Endothelial cell of umbilical vein (primary cell): Measurements from ENCODE around the gene POLR2B. TPM values are rescaled to one million over a fixed set of nuclear protein-coding genes. Genes with fewer than 3 reads are reported as not detected.

Source experiments
- BruUV-seq: library from RNA; stranded (reverse); fragments of 400-500 nt; replicated peaks from 2 replicates; lab custom pipeline; 2021; lab: Mats Ljungman, UMichigan
- CTCF ChIA-PET: fragments of 300-600, 350-600 bp; sonication (Branson Sonifier 250); formaldehyde crosslinking; loops from one replicate; lab custom pipeline; 2021; ENCODE audit warnings: antibody characterized with exemption, inconsistent platforms; lab: Charles Lee
- POLR2A ChIA-PET: fragments of 300-600, 350-600 bp; sonication (Branson Sonifier 250); formaldehyde crosslinking; loops from one replicate; lab custom pipeline; 2021; ENCODE audit warnings: antibody characterized with exemption, inconsistent platforms; lab: Charles Lee
- DNase-seq: peaks from one replicate; pipeline ENCODE4 v3.0.0-alpha.2; 2011; ENCODE audit warnings: low read depth, low spot score
- FAIRE-seq: peaks from 2 replicates; lab custom pipeline; 2011; peaks lifted over from hg19 to GRCh38; lab: Jason Lieb, UNC
- H2AFZ ChIP-seq: 2 replicates; pipeline ENCODE4 v1.6.0; 2012; ENCODE audit warnings: low read depth, low read length, control low read depth, inconsistent platforms
- H3K27ac ChIP-seq: 2 replicates; pipeline ENCODE4 v1.5.1; 2011; ENCODE audit warnings: low read depth, mild to moderate bottlenecking, control low read depth, low read length, moderate library complexity; ENCODE audit not compliant: insufficient read depth
- H3K27me3 ChIP-seq, 2 experiments: 2 replicates each; pipeline versions ENCODE4 v1.6.0 to v1.6.1; 2011; ENCODE audit warnings: low read length in 2 of 2, mixed read lengths in 1 of 2; ENCODE audit not compliant: control insufficient read depth in 2 of 2, insufficient read depth in 2 of 2
- H3K36me3 ChIP-seq, 2 experiments: 2 replicates in 1 of 2; 3 replicates in 1 of 2; pipeline ENCODE4 v1.5.1; 2011; ENCODE audit warnings: low read length in 2 of 2, mild to moderate bottlenecking in 1 of 2, moderate library complexity in 1 of 2; ENCODE audit not compliant: control insufficient read depth in 2 of 2, insufficient read depth in 2 of 2; ENCODE audit errors: extremely low read depth in 1 of 2
- H3K4me1 ChIP-seq: 3 replicates; pipeline ENCODE4 v1.5.1; 2011; ENCODE audit warnings: mild to moderate bottlenecking, low read length; ENCODE audit not compliant: control insufficient read depth, insufficient read depth; ENCODE audit errors: extremely low read depth
- H3K4me2 ChIP-seq: 2 replicates; pipeline ENCODE4 v1.6.1; 2011; ENCODE audit warnings: low read length, control low read depth, mixed read lengths; ENCODE audit not compliant: insufficient read depth
- H3K4me3 ChIP-seq, 3 experiments: fragments of 200-600 bp in 1 of 3; sonication (generic), shearing (Covaris generic) in 1 of 3; replicated peaks in 1 of 3; 2 replicates each; pipeline ENCODE4 v1.5.1; 2011 to 2016; ENCODE audit warnings: control low read depth in 3 of 3, low read length in 3 of 3, mild to moderate bottlenecking in 2 of 3, inconsistent platforms in 1 of 3, low read depth in 1 of 3, moderate library complexity in 1 of 3; ENCODE audit not compliant: insufficient read depth in 1 of 3
- H3K79me2 ChIP-seq: 2 replicates; pipeline ENCODE4 v1.6.0; 2012; ENCODE audit warnings: low read length, inconsistent platforms; ENCODE audit not compliant: control insufficient read depth, insufficient read depth
- H3K9ac ChIP-seq: replicated peaks from 2 replicates; pipeline ENCODE3; 2011; ENCODE audit warnings: low read length, control low read depth; ENCODE audit not compliant: insufficient read depth; ENCODE audit errors: extremely low read depth
- H3K9me1 ChIP-seq: replicated peaks from 3 replicates; pipeline ENCODE4 v1.6.0; 2011; ENCODE audit warnings: mild to moderate bottlenecking, low read length; ENCODE audit not compliant: control insufficient read depth, insufficient read depth; ENCODE audit errors: extremely low read depth
- H3K9me3 ChIP-seq: replicated peaks from 2 replicates; pipeline ENCODE4 v1.5.1; 2012; ENCODE audit warnings: low read length, inconsistent platforms; ENCODE audit not compliant: control insufficient read depth, insufficient read depth
- H4K20me1 ChIP-seq: replicated peaks from 2 replicates; pipeline ENCODE3; 2011; ENCODE audit warnings: mild to moderate bottlenecking, low read length; ENCODE audit not compliant: control insufficient read depth, insufficient read depth; ENCODE audit errors: extremely low read depth
- EZH2 ChIP-seq: IDR thresholded peaks from 2 replicates; pipeline ENCODE4 v1.6.1; 2012; ENCODE audit warnings: borderline replicate concordance, low read depth, mild to moderate bottlenecking, moderate library complexity, low read length, inconsistent platforms; ENCODE audit not compliant: severe bottlenecking
- FOS ChIP-seq: IDR thresholded peaks from 2 replicates; pipeline ENCODE4 v1.6.1; 2011; ENCODE audit warnings: mild to moderate bottlenecking, low read length, moderate library complexity, borderline replicate concordance; ENCODE audit not compliant: insufficient read depth
- GATA2 ChIP-seq: IDR thresholded peaks from 2 replicates; pipeline ENCODE4 v1.7.0; 2011; ENCODE audit warnings: low read depth, mild to moderate bottlenecking, moderate library complexity, mixed read lengths, low read length; ENCODE audit not compliant: insufficient read length, insufficient read depth
- JUN ChIP-seq: IDR thresholded peaks from 2 replicates; pipeline ENCODE4 v1.6.1; 2011; ENCODE audit warnings: borderline replicate concordance, low read depth; ENCODE audit not compliant: insufficient read length, insufficient read depth
- MYC ChIP-seq: IDR thresholded peaks from one replicate; pipeline ENCODE4 v1.6.1; 2011; ENCODE audit warnings: mild to moderate bottlenecking, low read depth, low read length
- POLR2A ChIP-seq: IDR thresholded peaks from 2 replicates; pipeline ENCODE4 v1.6.1; 2012; ENCODE audit warnings: low read depth, mild to moderate bottlenecking, control low read depth, low read length
- POLR2AphosphoS5 ChIP-seq: IDR thresholded peaks from 2 replicates; pipeline ENCODE4 v1.6.1; 2012; ENCODE audit warnings: low read depth, mild to moderate bottlenecking, control low read depth, low read length, moderate library complexity; ENCODE audit not compliant: insufficient read depth
- dilution Hi-C: fragments of 300-500 bp; cut with MboI; formaldehyde crosslinking; loops from one replicate; pipeline ENCODE4 v1.15.0; 2019; ENCODE audit warnings: low sequenced_read_pairs; ENCODE audit not compliant: extremely low pct_ligation_motif_present
- intact Hi-C: fragments of 100-400 bp; cut with micrococcal nuclease; formaldehyde crosslinking; loops from one replicate; pipeline ENCODE4 v1.10.0; 2022
- polyA plus RNA-seq, 4 experiments: library from polyadenylated mRNA; depleted of rRNA in 3 of 4; stranded (reverse) in 3 of 4; unstranded in 1 of 4; fragments of >200 nt; gene quantifications; 2 replicates each; pipeline versions ENCODE4 v1.2.1 to v1.2.3, GENCODE V29; 2011 to 2012; ENCODE audit warnings: missing spikeins in 1 of 4
- total RNA-seq: library from RNA; stranded (reverse); gene quantifications from 2 replicates; pipeline ENCODE4 v1.2.3, GENCODE V29; 2021
- TF ChIP-seq, protein P1 (sequence below): IDR thresholded peaks from 2 replicates; pipeline ENCODE4 v1.6.1; 2011; ENCODE audit not compliant: insufficient read depth, insufficient read length
- TF ChIP-seq, protein P2 (sequence below), 2 donors: IDR thresholded peaks; 1 replicate in 1 of 2; 2 replicates in 1 of 2; pipeline ENCODE4 v1.5.1; 2011; ENCODE audit warnings: low read length in 2 of 2, mild to moderate bottlenecking in 2 of 2, moderate library complexity in 2 of 2, control low read depth in 1 of 2, inconsistent platforms in 1 of 2, low read depth in 1 of 2; ENCODE audit not compliant: insufficient read depth in 1 of 2; ENCODE audit errors: extremely low read depth in 1 of 2

Gene POLR2B
- total and polyA plus RNA-seq, 2 donors (not counting 3 experiments of a cell fraction or from before 2014, with no cell fraction given): 75.5 to 148 TPM

DNA sequence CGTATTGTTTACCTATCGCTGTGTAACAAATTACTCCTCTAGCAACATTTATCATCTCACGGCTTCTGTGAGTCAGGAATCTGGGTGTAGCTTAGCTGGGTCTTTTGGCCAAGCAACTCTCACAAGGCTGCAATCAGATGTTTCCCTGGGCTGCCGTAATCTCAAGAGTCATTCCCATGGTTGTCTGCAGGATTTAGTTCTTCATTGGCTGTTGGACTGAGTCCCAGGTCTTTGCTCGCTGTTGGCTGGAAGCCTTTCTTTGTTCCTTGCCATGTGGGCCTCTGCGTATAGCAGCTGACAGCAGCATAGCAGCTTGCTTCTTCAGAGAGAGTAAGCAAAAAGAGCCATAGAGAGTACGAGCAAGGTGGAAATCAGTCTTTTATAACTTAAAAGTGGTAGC, 16.8 kb downstream of the POLR2B start:
- BruUV-seq: no TSS peak
- CTCF ChIA-PET: interaction anchor here (0.7 to 1.5 kb wide), 5 partner anchors 10 to 35 kb away, joined by 3 to 7 read pairs (median 4); no protein-coding TSS in a partner anchor
- dilution Hi-C loops: no loop called here
- peaks cover 5% of the 10 kb centered on the region for H3K4me1 ChIP-seq
- no peaks in the 10 kb centered on the region for H3K9me1 ChIP-seq
- no peak overlapping the region for H3K4me2 ChIP-seq
- POLR2A ChIA-PET: interaction anchor here (0.6 to 2.1 kb wide), 4 partner anchors 14 to 18 kb away, joined by 3 to 6 read pairs (median 4); partner anchors contain the start of genes NOA1 and POLR2B
- no peak overlapping the region for H3K4me3 ChIP-seq
- FAIRE-seq (peak; percentile 74), DNase-seq (peak; percentile 98)
- intact Hi-C loops: no loop called here
- peaks cover 59% of the 10 kb centered on the region for H3K79me2 ChIP-seq
- TF ChIP-seq EZH2 (no peak), GATA2 (no peak), POLR2A (no peak), JUN (no peak)
- TF ChIP-seq, protein P1, sequence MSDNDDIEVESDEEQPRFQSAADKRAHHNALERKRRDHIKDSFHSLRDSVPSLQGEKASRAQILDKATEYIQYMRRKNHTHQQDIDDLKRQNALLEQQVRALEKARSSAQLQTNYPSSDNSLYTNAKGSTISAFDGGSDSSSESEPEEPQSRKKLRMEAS: peak; percentile 42
- H2AFZ ChIP-seq: no peak overlapping the region
- no peak overlapping the region for H3K9ac ChIP-seq
- H3K9me3 ChIP-seq: no peaks in the 10 kb centered on the region
- no peaks in the 10 kb centered on the region for H3K27me3 ChIP-seq
- peaks cover 12 to 28% of the 10 kb centered on the region in 2 experiments for H3K36me3 ChIP-seq
- no peaks in the 10 kb centered on the region for H4K20me1 ChIP-seq
- peak overlapping the region; percentile 60 for H3K27ac ChIP-seq

DNA sequence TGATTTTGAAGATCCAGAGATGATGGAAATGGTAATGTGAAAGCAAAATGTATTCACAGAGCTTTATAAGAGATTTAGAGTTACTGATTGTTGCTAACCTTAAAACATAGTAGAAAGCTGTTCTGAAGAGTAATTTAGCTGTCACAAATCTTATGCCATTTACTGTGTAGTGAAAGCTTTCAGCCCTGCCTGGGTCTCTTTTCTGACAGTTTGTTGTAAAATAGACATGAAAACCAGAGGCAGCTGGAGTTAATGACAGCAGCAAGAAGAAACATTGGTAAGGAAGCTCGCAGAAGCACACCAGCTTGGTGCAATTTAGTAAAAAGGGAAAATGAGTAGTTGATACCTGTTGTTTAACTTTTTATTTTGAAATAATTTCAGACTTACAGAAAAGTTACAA, 21.1 kb downstream of the POLR2B start:
- CTCF ChIA-PET: no interaction called here
- DNase-seq: no peak
- H3K4me2 ChIP-seq: no peak overlapping the region
- dilution Hi-C loops (no loop called here), intact Hi-C loops (no loop called here)
- H3K79me2 ChIP-seq: peaks cover 38% of the 10 kb centered on the region
- H3K9me1 ChIP-seq: no peaks in the 10 kb centered on the region
- no peaks in the 10 kb centered on the region for H4K20me1 ChIP-seq
- no peak for FAIRE-seq
- no peak overlapping the region for H3K4me3 ChIP-seq
- peaks cover 16 to 36% of the 10 kb centered on the region in 2 experiments for H3K36me3 ChIP-seq
- no peak overlapping the region for H3K27ac ChIP-seq
- peaks cover 5% of the 10 kb centered on the region for H3K4me1 ChIP-seq
- H3K9ac ChIP-seq: no peak overlapping the region
- POLR2A ChIA-PET: no interaction called here
- no peaks in the 10 kb centered on the region for H3K27me3 ChIP-seq
- no peaks in the 10 kb centered on the region for H3K9me3 ChIP-seq
- H2AFZ ChIP-seq: no peak overlapping the region
- TF ChIP-seq, protein P2, sequence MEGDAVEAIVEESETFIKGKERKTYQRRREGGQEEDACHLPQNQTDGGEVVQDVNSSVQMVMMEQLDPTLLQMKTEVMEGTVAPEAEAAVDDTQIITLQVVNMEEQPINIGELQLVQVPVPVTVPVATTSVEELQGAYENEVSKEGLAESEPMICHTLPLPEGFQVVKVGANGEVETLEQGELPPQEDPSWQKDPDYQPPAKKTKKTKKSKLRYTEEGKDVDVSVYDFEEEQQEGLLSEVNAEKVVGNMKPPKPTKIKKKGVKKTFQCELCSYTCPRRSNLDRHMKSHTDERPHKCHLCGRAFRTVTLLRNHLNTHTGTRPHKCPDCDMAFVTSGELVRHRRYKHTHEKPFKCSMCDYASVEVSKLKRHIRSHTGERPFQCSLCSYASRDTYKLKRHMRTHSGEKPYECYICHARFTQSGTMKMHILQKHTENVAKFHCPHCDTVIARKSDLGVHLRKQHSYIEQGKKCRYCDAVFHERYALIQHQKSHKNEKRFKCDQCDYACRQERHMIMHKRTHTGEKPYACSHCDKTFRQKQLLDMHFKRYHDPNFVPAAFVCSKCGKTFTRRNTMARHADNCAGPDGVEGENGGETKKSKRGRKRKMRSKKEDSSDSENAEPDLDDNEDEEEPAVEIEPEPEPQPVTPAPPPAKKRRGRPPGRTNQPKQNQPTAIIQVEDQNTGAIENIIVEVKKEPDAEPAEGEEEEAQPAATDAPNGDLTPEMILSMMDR (IDR thresholded peaks at IDR 0.05; ENCODE audit: extremely low read depth in 1 of 2, insufficient read depth in 1 of 2, low read depth in 1 of 2, low read length in 2 of 2): no peak
- TF ChIP-seq MYC: no peak
- no peak for TF ChIP-seq EZH2
- TF ChIP-seq GATA2: no peak
- no peak for TF ChIP-seq POLR2A
- no peak for TF ChIP-seq POLR2AphosphoS5
- TF ChIP-seq, protein P1: no peak
- no peak for TF ChIP-seq JUN
- no peak for TF ChIP-seq FOS
- no TSS peak for BruUV-seq
